HCT116 (cell line): ENCODE measurements around the gene TUBA1C. TPM values are rescaled to one million over a fixed set of nuclear protein-coding genes. Genes with fewer than 3 reads are reported as not detected.

Experiments used
- ATAC-seq: fragments of 200-7000 bp; cut with Tn5 transposase; 2 replicates; pipeline ENCODE4 v1.9.1; 2020; ENCODE audit warnings: mild to moderate bottlenecking, moderate library complexity
- BruUV-seq: library from RNA; stranded (reverse); fragments of 400-500 nt; replicated peaks from 2 replicates; lab custom pipeline; 2021; lab: Mats Ljungman, UMichigan
- CTCF ChIA-PET: fragments of 300-600 bp; sonication (Branson Sonifier 250); formaldehyde crosslinking; loops from one replicate; lab custom pipeline; 2021; ENCODE audit warnings: antibody characterized with exemption; lab: Charles Lee
- POLR2A ChIA-PET: fragments of 300-600, 350-600 bp; sonication (Branson Sonifier 250); formaldehyde crosslinking; loops from one replicate; lab custom pipeline; 2021; ENCODE audit warnings: antibody characterized with exemption; lab: Charles Lee
- RAD21 ChIA-PET, 2 experiments: fragments of 300-600 bp; sonication (Branson Sonifier 250); formaldehyde crosslinking; loops; one replicate each; lab custom pipeline; 2023; ENCODE audit warnings: low total read pairs in 2 of 2; ENCODE audit not compliant: uncharacterized antibody in 2 of 2, unreplicated experiment in 2 of 2, low non-redundant PET in 1 of 2; lab: Charles Lee
- DNase-seq: peaks from one replicate; pipeline ENCODE4 v3.0.0-alpha.2; 2010; ENCODE audit warnings: low read depth, low spot score
- H2AFZ ChIP-seq: fragments of 200-600 bp; shearing (Covaris generic), sonication (generic); 2 replicates; pipeline ENCODE4 v1.6.1; 2017; ENCODE audit warnings: low read depth, mixed run types, mixed read lengths, antibody characterized with exemption, low read length; ENCODE audit not compliant: poor library complexity, severe bottlenecking
- H3K27ac ChIP-seq: 2 replicates; pipeline ENCODE4 v1.5.1; 2012; ENCODE audit warnings: low read depth, low read length
- H3K27me3 ChIP-seq: fragments of 200-600 bp; sonication (generic); 2 replicates; pipeline ENCODE4 v1.6.1; 2016; ENCODE audit warnings: mixed run types, low read length, mixed read lengths; ENCODE audit not compliant: insufficient read depth
- H3K36me3 ChIP-seq, 2 experiments: fragments of 200-500 bp in 1 of 2; fragments of 200-600 bp in 1 of 2; sonication (Bioruptor generic) in 1 of 2; sonication (generic) in 1 of 2; 2 replicates each; pipeline versions ENCODE4 v1.5.1 to v1.6.1; 2014 to 2016; ENCODE audit warnings: low read length in 2 of 2, inconsistent platforms in 1 of 2, mixed read lengths in 1 of 2, mixed run types in 1 of 2; ENCODE audit not compliant: insufficient read depth in 2 of 2, control insufficient read depth in 1 of 2
- H3K4me1 ChIP-seq, 2 experiments: fragments of 200-600 bp in 1 of 2; sonication (generic) in 1 of 2; 2 replicates each; pipeline versions ENCODE4 v1.5.1 to v1.6.1; 2012 to 2017; ENCODE audit warnings: low read length in 2 of 2, inconsistent platforms in 1 of 2, mild to moderate bottlenecking in 1 of 2, mixed read lengths in 1 of 2, mixed run types in 1 of 2, moderate library complexity in 1 of 2; ENCODE audit not compliant: insufficient read depth in 2 of 2, control insufficient read depth in 1 of 2
- H3K4me2 ChIP-seq: fragments of 200-600 bp; sonication (generic); 2 replicates; pipeline ENCODE4 v1.6.1; 2017; ENCODE audit warnings: mixed run types, low read length, mixed read lengths
- H3K4me3 ChIP-seq, 2 experiments: fragments of 200-600 bp in 1 of 2; sonication (generic) in 1 of 2; replicated peaks in 1 of 2; 2 replicates each; pipeline ENCODE4 v1.5.1; 2011 to 2016; ENCODE audit warnings: low read length in 2 of 2, control low read depth in 1 of 2, low read depth in 1 of 2, mild to moderate bottlenecking in 1 of 2, mixed read lengths in 1 of 2, mixed run types in 1 of 2
- H3K79me2 ChIP-seq: fragments of 200-600 bp; sonication (generic); 2 replicates; pipeline ENCODE4 v1.6.1; 2017; ENCODE audit warnings: mild to moderate bottlenecking, mixed run types, low read length, moderate library complexity, mixed read lengths; ENCODE audit not compliant: insufficient read depth
- H3K9ac ChIP-seq: fragments of 200-600 bp; sonication (generic); 2 replicates; pipeline ENCODE4 v1.6.1; 2016; ENCODE audit warnings: low read length, mixed read lengths
- H3K9me2 ChIP-seq: fragments of 200-600 bp; sonication (generic), shearing (Covaris generic); 2 replicates; pipeline ENCODE4 v1.6.1; 2017; ENCODE audit warnings: mixed run types, mild to moderate bottlenecking, moderate library complexity; ENCODE audit not compliant: insufficient read depth
- H3K9me3 ChIP-seq, 2 experiments: fragments of 200-500 bp in 1 of 2; fragments of 200-600 bp in 1 of 2; sonication (Bioruptor generic) in 1 of 2; sonication (generic) in 1 of 2; 2 replicates each; pipeline ENCODE4 v1.6.1; 2014 to 2017; ENCODE audit warnings: low read length in 2 of 2, mixed read lengths in 2 of 2, inconsistent platforms in 1 of 2, low read depth in 1 of 2, mild to moderate bottlenecking in 1 of 2, mixed run types in 1 of 2, moderate library complexity in 1 of 2; ENCODE audit not compliant: control insufficient read depth in 1 of 2, insufficient read depth in 1 of 2
- H4K20me1 ChIP-seq: fragments of 200-600 bp; sonication (generic), shearing (Covaris generic); 2 replicates; pipeline ENCODE4 v1.6.1; 2017; ENCODE audit warnings: mixed run types, mild to moderate bottlenecking, moderate library complexity; ENCODE audit not compliant: insufficient read depth
- ATF3 ChIP-seq: IDR thresholded peaks from 2 replicates; pipeline ENCODE4 v1.6.1; 2012
- CBX3 ChIP-seq: IDR thresholded peaks from 2 replicates; pipeline ENCODE4 v1.6.1; 2012; ENCODE audit warnings: low read depth
- CEBPB ChIP-seq: IDR thresholded peaks from 2 replicates; pipeline ENCODE4 v1.6.1; 2012; ENCODE audit warnings: low read depth
- CTCF ChIP-seq, 3 experiments: fragments of 200-600 bp in 1 of 3; sonication (generic) in 1 of 3; IDR thresholded peaks in 2 of 3; conservative IDR thresholded peaks in 1 of 3; 2 replicates each; pipeline ENCODE4 v1.5.1; 2012 to 2017; ENCODE audit warnings: low read depth in 2 of 3, low read length in 2 of 3, antibody characterized with exemption in 1 of 3, borderline replicate concordance in 1 of 3, control low read depth in 1 of 3, mild to moderate bottlenecking in 1 of 3, mixed read lengths in 1 of 3, mixed run types in 1 of 3, moderate library complexity in 1 of 3; ENCODE audit not compliant: insufficient read depth in 1 of 3
- EGR1 ChIP-seq: IDR thresholded peaks from 2 replicates; pipeline ENCODE4 v1.6.1; 2012; ENCODE audit warnings: low read depth
- ELF1 ChIP-seq: IDR thresholded peaks from 2 replicates; pipeline ENCODE4 v1.6.1; 2012; ENCODE audit warnings: low read depth, borderline replicate concordance
- EZH2 ChIP-seq: fragments of 200-600 bp; sonication (generic); IDR thresholded peaks from 2 replicates; pipeline ENCODE4 v1.6.1; 2017; ENCODE audit warnings: antibody characterized with exemption, mixed run types
- EZH2phosphoT487 ChIP-seq: fragments of 200-600 bp; IDR thresholded peaks from 2 replicates; pipeline ENCODE4 v1.6.1; 2018; ENCODE audit warnings: antibody characterized with exemption, borderline replicate concordance
- JUND ChIP-seq: IDR thresholded peaks from 2 replicates; pipeline ENCODE4 v1.6.1; 2012
- MAX ChIP-seq: IDR thresholded peaks from 2 replicates; pipeline ENCODE4 v1.6.1; 2012
- POLR2A ChIP-seq: IDR thresholded peaks from 2 replicates; pipeline ENCODE4 v1.7.0; 2011; ENCODE audit warnings: borderline replicate concordance; ENCODE audit not compliant: insufficient read depth, insufficient read length; ENCODE audit errors: extremely low read depth
- RAD21 ChIP-seq: IDR thresholded peaks from 2 replicates; pipeline ENCODE4 v1.6.1; 2012; ENCODE audit warnings: low read depth, mild to moderate bottlenecking
- REST ChIP-seq: IDR thresholded peaks from 2 replicates; pipeline ENCODE4 v1.6.1; 2012; ENCODE audit warnings: low read depth
- SRF ChIP-seq: IDR thresholded peaks from 2 replicates; pipeline ENCODE4 v1.6.1; 2012; ENCODE audit warnings: low read depth
- TCF7L2 ChIP-seq: IDR thresholded peaks from 2 replicates; pipeline ENCODE4 v1.7.0; 2011; ENCODE audit warnings: borderline replicate concordance, inconsistent platforms; ENCODE audit not compliant: insufficient read depth, insufficient read length; ENCODE audit errors: extremely low read depth
- YY1 ChIP-seq: IDR thresholded peaks from 2 replicates; pipeline ENCODE4 v1.6.1; 2011; ENCODE audit warnings: low read length, low read depth, moderate library complexity, mild to moderate bottlenecking; ENCODE audit not compliant: insufficient replicate concordance; ENCODE audit errors: extremely low read depth
- ZBTB33 ChIP-seq: IDR thresholded peaks from 2 replicates; pipeline ENCODE4 v1.6.1; 2011; ENCODE audit warnings: mild to moderate bottlenecking, low read length, moderate library complexity; ENCODE audit not compliant: insufficient replicate concordance; ENCODE audit errors: extremely low read depth
- ZFX ChIP-seq: fragments of 450-650 bp; IDR thresholded peaks from 2 replicates; pipeline ENCODE4 v1.6.1; 2017
- intact Hi-C: fragments of 100-400 bp; cut with micrococcal nuclease; formaldehyde crosslinking; loops from 2 replicates; pipeline ENCODE4 v1.10.0; 2022
- total RNA-seq: library from RNA; stranded (reverse); gene quantifications from one replicate; pipeline ENCODE4 v1.2.1, GENCODE V29; 2021; ENCODE audit not compliant: unreplicated experiment

Gene TUBA1C
- total RNA-seq, 1 experiment from 2014 or later: 571 TPM

- TF ChIP-seq REST (no peak), CBX3 (no peak), CEBPB (no peak), ZFX (no peak), SRF (no peak), ELF1 (no peak), EGR1 (no peak)
Measured at GRCh38 chr12:49294086-49294803, 29.4 kb downstream of the TUBA1C start (continued).

- no peaks in the 10 kb centered on the region for H3K27me3 ChIP-seq
- BruUV-seq: no TSS peak
- POLR2A ChIA-PET: interaction anchor here (1.6 kb wide), 1 partner anchor 37 kb away, joined by 3 read pairs; no protein-coding TSS in a partner anchor
Measured at GRCh38 chr12:49294804-49295081, 29.9 kb downstream of the TUBA1C start.

More at GRCh38 chr12:49294804-49295081, 29.9 kb downstream of the TUBA1C start:
- Histone ChIP-seq H3K4me3 (no peak overlapping the region), H3K36me3 (no peaks in the 10 kb centered on the region), H3K4me1 (peaks cover 10 to 35% of the 10 kb centered on the region in 2 experiments; a peak in 3 of 4 replicates), H3K9me3 (no peaks in the 10 kb centered on the region), H3K4me2 (no peak overlapping the region), H3K9me2 (no peaks in the 10 kb centered on the region), H3K9ac (no peak overlapping the region), H3K27ac (no peak overlapping the region), H2AFZ (no peak overlapping the region), H4K20me1 (no peaks in the 10 kb centered on the region), H3K79me2 (no peaks in the 10 kb centered on the region)
- no peak for ATAC-seq
- CTCF ChIA-PET: interaction anchor here (0.6 to 4.5 kb wide), 4 partner anchors 8 to 164 kb away, joined by 3 to 23 read pairs (median 5); no protein-coding TSS in a partner anchor
- intact Hi-C loops: no loop called here
- RAD21 ChIA-PET: no interaction called here
- no peak for TF ChIP-seq SRF
- TF ChIP-seq POLR2A: no peak
- no peak for TF ChIP-seq TCF7L2
- TF ChIP-seq EGR1: no peak
- no peak for TF ChIP-seq EZH2phosphoT487
- TF ChIP-seq ELF1: no peak
- no peak for TF ChIP-seq CTCF (IDR thresholded peaks at IDR 0.05 in 2 of 3, conservative IDR thresholded peaks at IDR 0.05 in 1 of 3; ENCODE audit: borderline replicate concordance in 1 of 3, insufficient read depth in 1 of 3, low read depth in 2 of 3, low read length in 2 of 3)
- TF ChIP-seq MAX: no peak
- no peak for TF ChIP-seq JUND
- TF ChIP-seq ZBTB33: no peak
- no peak for TF ChIP-seq ATF3
- TF ChIP-seq RAD21: no peak
- TF ChIP-seq CEBPB: no peak
- no peak for TF ChIP-seq EZH2
- TF ChIP-seq YY1: no peak
- no peak for DNase-seq
